ENCODE data around the gene PON3.

The PON3 gene

GRCh38 chr7:95318501-95319100 is 77.6 kb downstream of the PON3 start:
- Histone ChIP-seq H3K4me1 (ENCODE audit: low read length) (no peaks in the 10 kb centered on the region), H3K9me2 (replicated peaks; ENCODE audit: insufficient read depth, low read length) (no peaks in the 10 kb centered on the region), H2AFZ (ENCODE audit: low read length) (no peak overlapping the region), H3F3A (ENCODE audit: insufficient read depth, low read length) (peaks cover 5% of the 10 kb centered on the region; the same call in 1 of the 2 replicates), H3K4me3 (ENCODE audit: low read length) (no peak overlapping the region), H3K79me2 (ENCODE audit: low read length) (no peaks in the 10 kb centered on the region), H3K27me3 (replicated peaks; ENCODE audit: insufficient read depth, low read length) (no peaks in the 10 kb centered on the region), H4K20me1 (ENCODE audit: insufficient read depth, low read length) (no peaks in the 10 kb centered on the region), H3K36me3 (replicated peaks; ENCODE audit: insufficient read depth, low read length) (no peaks in the 10 kb centered on the region), H3K9me3 (replicated peaks; ENCODE audit: insufficient read depth, low read length) (no peaks in the 10 kb centered on the region), H3K4me2 (ENCODE audit: low read depth, low read length) (no peak overlapping the region), H3K27ac (ENCODE audit: low read length) (no peak overlapping the region), H3K9ac (ENCODE audit: low read length) (no peak overlapping the region)
- no peak for DNase-seq
- no peak for TF ChIP-seq CTCF (IDR thresholded peaks at IDR 0.05; ENCODE audit: low read length)
- TF ChIP-seq EZH2phosphoT487 (IDR thresholded peaks at IDR 0.05; ENCODE audit: low read length), result no peak
- TF ChIP-seq EZH2 (optimal IDR thresholded peaks at IDR 0.05; ENCODE audit: low read depth, low read length), result no peak

- no peak for DNase-seq
- Histone ChIP-seq H3K27ac (ENCODE audit: low read length) (no peak overlapping the region), H3K4me3 (ENCODE audit: low read length) (no peak overlapping the region), H3K9ac (ENCODE audit: low read length) (no peak overlapping the region), H3K9me2 (replicated peaks; ENCODE audit: insufficient read depth, low read length) (no peaks in the 10 kb centered on the region), H4K20me1 (ENCODE audit: insufficient read depth, low read length) (no peaks in the 10 kb centered on the region), H3K4me1 (ENCODE audit: low read length) (no peaks in the 10 kb centered on the region), H3K79me2 (ENCODE audit: low read length) (no peaks in the 10 kb centered on the region), H3K36me3 (replicated peaks; ENCODE audit: insufficient read depth, low read length) (no peaks in the 10 kb centered on the region), H3K9me3 (replicated peaks; ENCODE audit: insufficient read depth, low read length) (no peaks in the 10 kb centered on the region), H3K27me3 (replicated peaks; ENCODE audit: insufficient read depth, low read length) (no peaks in the 10 kb centered on the region), H3F3A (ENCODE audit: insufficient read depth, low read length) (peaks cover 5% of the 10 kb centered on the region; the same call in 1 of the 2 replicates), H2AFZ (ENCODE audit: low read length) (no peak overlapping the region), H3K4me2 (ENCODE audit: low read depth, low read length) (no peak overlapping the region)
- TF ChIP-seq EZH2phosphoT487 (IDR thresholded peaks at IDR 0.05; ENCODE audit: low read length), result no peak
- no peak for TF ChIP-seq CTCF (IDR thresholded peaks at IDR 0.05; ENCODE audit: low read length)
- no peak for TF ChIP-seq EZH2 (optimal IDR thresholded peaks at IDR 0.05; ENCODE audit: low read depth, low read length)
Measured at GRCh38 chr7:95317966-95318365, 78.2 kb downstream of the PON3 start.

GRCh38 chr7:95317546-95317945 is 78.6 kb downstream of the PON3 start:
- Histone ChIP-seq H4K20me1 (ENCODE audit: insufficient read depth, low read length) (no peaks in the 10 kb centered on the region), H3K79me2 (ENCODE audit: low read length) (no peaks in the 10 kb centered on the region), H3K9me2 (replicated peaks; ENCODE audit: insufficient read depth, low read length) (no peaks in the 10 kb centered on the region), H3K36me3 (replicated peaks; ENCODE audit: insufficient read depth, low read length) (no peaks in the 10 kb centered on the region), H3K9me3 (replicated peaks; ENCODE audit: insufficient read depth, low read length) (no peaks in the 10 kb centered on the region), H3K4me1 (ENCODE audit: low read length) (no peaks in the 10 kb centered on the region), H2AFZ (ENCODE audit: low read length) (no peak overlapping the region), H3K27ac (ENCODE audit: low read length) (no peak overlapping the region), H3K27me3 (replicated peaks; ENCODE audit: insufficient read depth, low read length) (no peaks in the 10 kb centered on the region), H3F3A (ENCODE audit: insufficient read depth, low read length) (peaks cover 5% of the 10 kb centered on the region; the same call in 1 of the 2 replicates), H3K9ac (ENCODE audit: low read length) (no peak overlapping the region), H3K4me3 (ENCODE audit: low read length) (no peak overlapping the region), H3K4me2 (ENCODE audit: low read depth, low read length) (no peak overlapping the region)
- no peak for TF ChIP-seq CTCF (IDR thresholded peaks at IDR 0.05; ENCODE audit: low read length)
- TF ChIP-seq EZH2phosphoT487 (IDR thresholded peaks at IDR 0.05; ENCODE audit: low read length), result no peak
- TF ChIP-seq EZH2 (optimal IDR thresholded peaks at IDR 0.05; ENCODE audit: low read depth, low read length), result no peak
- DNase-seq, result no peak
